Fibroblast of skin of left quadriceps (primary cell): ENCODE data around the gene NCKAP5.

Source experiments
- DNase-seq, 2 experiments: peaks; one replicate each; pipeline ENCODE4 v3.0.0-alpha.2; 2013; ENCODE audit warnings: low read depth in 2 of 2

NCKAP5 gene

DNA sequence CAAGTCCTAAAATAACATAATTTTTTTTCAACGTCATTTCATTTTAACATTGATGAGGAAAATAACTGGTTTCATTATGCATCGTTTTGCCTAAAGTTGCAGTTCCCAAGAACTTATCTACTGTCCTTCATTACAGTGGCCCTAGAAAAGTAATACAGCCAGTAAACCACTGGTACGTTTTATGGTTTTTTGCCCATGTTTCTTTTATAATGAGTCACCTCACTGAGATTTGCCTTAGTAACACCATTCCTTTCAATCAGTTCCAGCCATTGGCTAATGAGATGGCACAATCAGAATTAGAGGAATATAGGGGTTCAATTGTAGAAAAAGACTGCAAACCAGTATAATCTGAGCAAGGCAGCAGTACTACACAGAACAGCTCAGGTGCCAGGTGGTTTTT is 475.7 kb downstream of the NCKAP5 start:
- no peak for DNase-seq

GRCh38 chr2:133090358-133090757 is 477.9 kb downstream of the NCKAP5 start:
- no peak for DNase-seq

DNA sequence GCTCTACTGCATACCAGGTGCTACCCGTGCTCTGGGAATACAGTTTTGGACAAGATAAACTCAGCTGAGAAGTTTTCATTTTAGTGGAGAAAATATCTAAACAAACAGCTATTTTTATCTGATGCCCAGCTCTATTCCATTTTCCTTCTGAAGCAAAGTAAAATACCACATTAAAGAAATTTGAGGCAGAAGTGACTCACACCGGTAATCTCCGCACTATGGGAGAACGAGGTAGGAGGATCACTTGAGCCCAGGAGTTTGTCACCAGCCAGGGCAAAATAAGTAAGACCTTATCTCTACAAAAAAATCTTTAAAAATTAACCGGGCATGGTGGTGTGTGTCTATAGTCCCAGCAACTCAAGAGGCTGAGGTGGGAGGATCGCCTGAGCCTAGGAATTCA is 482.1 kb downstream of the NCKAP5 start:
- no peak for DNase-seq

DNA sequence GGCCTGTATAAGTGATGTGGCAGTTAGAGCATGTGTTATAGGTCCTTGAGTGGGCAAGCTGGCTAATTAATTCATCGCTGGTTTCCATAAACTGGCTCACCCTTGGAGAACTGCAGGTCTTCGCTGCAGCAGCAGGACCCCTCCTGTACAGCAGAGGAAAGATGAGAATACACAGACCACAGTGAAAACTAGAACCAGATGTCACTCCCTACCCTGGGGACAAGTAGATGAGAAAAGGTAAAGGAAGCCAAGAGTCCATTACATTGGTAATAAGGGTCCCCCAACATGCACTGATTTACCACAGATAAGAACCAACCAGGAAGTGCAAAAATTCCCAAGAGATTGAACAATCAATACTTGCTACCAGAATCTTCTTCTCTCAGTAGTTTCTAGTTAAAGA is 482.6 kb downstream of the NCKAP5 start:
- DNase-seq: no peak

DNA sequence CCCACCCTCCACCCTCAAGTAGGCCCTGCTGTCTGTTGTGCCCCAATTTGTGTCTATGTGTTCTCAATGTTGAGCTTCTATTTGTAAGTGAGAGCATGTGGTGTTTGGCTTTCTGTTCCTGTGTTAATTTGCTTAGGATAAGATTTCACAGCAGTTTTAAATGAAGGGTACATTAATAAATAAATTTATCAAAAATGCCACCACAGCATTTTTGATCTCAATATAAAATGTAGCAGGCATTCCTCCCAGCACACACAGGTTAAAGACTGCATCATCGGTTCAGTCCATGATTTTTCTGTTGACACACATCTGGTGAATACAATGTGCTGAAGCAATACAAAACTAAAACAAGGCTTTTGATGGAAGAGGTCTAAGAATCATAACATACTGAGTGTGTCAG is 486.2 kb downstream of the NCKAP5 start:
- DNase-seq: no peak

- no peak for DNase-seq
Measured at GRCh38 chr2:133080822-133081221, 487.4 kb downstream of the NCKAP5 start.

GRCh38 chr2:133078667-133079411 is 489.4 kb downstream of the NCKAP5 start:
- DNase-seq: no peak

DNA sequence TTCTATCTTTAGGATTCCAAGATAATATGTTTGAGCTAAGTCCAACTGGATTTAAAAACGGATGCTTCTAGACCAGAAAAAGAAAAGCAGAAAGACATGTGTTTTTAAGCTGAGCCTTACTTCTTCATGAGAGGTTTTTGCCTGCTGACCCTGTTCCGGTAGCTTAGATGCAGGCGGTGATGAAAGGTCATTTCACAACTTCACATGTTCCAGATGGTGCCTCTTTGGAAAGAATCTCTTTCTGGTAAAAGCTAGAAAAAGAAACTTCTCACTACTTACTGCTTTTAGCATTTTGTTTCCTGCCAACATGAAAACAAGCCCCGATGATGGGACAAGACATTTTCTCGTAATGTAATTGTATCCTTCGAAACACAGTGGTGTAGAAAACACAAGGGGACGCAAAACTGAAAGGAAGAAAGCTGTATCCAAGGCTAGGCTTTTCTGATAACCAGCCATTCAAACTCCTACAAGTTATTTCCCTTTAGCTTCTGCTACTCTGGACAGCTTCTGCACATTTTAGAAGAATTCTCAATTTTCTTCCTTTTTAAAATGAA is 490.9 kb downstream of the NCKAP5 start:
- no peak for DNase-seq

DNA sequence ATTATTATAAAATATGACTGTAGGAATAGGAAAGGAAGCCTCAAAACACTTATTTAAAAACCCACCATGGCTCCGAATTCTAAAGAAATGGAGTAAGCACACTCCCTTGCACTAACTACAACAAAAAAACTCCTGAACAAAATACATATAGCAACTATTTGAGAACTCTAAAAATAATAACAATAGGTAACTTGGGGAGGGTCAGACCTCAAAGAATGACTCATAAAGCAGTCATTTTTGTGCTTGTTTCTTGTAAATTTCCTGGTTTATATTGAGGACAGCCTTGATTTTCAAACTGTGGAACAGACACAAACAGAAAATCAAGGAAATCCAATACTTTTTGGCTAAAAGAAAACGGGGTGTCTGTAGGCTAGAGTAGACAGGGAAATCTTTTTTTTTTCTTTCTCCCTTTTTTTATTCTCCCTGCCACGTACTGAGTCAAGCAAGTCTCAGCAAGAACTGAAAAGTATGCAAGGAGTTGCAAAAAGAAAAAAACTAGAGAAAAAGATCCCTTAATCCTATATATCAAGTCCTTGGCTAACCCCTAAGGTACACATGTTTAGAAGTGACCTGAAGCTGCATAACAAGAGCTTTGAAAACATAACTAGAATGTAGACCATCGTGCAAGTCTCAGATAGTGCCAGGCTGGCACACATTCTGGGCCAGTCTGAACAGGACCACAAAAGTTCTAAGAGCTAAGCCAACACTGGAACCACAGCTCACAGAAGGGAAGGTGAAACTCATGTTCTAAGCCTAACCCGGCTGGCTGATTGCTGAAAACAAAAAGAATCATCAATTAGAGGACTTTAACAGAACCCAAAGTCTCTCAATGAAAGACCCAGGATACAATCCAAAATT is 495.2 kb downstream of the NCKAP5 start:
- DNase-seq: no peak

DNA sequence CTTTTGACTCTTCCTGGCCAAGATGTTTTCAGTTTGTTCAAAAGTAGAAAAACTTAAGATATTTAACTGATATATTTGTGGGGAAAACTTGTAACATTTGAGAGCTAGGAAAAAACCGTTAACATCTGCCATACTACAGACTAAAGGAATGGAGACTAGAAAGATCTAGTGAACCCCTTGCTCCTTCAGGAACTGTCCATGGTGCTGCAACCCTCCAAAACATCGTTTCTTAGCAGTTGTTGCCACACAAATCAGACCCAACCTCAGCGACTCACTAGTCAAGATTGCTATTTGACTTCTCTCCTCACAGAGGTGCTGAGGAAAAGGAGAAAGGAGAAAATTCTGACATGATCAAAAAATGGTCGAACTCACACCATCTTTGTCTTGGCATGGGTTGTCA is 504.5 kb downstream of the NCKAP5 start:
- no peak for DNase-seq

GRCh38 chr2:133062931-133063665 is 505.2 kb downstream of the NCKAP5 start:
- peak; percentile 55 to 59 for DNase-seq

GRCh38 chr2:133061874-133062593 is 506.2 kb downstream of the NCKAP5 start:
- DNase-seq: no peak

DNA sequence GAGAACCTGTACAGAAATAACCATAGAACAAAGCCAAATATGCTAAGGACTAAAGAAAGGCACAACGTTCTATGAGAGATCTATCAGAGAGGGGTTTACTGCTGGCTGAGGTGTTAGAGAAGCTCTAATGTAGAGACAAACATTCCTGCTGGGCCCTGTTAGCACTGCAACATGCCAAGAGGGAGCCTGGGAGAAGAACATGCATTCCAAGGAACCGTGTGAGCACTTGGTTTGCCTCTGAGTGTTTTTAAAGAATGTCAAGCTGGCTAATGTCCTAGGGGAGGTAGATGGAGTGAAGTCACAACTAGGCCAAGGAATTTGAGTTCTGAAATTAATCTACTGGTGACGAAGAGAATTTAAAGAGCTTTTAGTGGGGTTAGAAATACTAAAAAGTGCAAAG is 514.0 kb downstream of the NCKAP5 start:
- no peak for DNase-seq

- DNase-seq: no peak
Measured at GRCh38 chr2:133053541-133053940, 514.7 kb downstream of the NCKAP5 start.

DNA sequence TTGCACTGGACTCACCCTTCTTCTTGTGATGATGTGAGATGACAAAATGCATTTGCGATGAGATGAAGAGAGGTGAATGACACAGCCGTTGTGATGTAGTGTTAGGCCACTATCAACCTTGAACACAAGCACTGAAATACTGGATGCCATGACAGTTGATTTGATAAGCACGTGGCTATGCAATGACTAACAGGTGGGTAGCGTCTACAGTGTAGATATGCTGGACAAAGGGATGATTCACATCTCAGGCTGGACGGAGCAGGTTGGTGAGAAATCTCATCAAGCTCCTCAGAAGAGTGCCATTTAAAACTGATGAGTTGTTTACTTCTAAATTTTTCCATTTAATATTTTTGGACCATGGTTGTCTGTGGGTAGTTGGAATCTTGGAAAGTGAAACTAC is 522.5 kb downstream of the NCKAP5 start:
- DNase-seq: no peak

- no peak for DNase-seq
Measured at GRCh38 chr2:133044556-133044955, 523.7 kb downstream of the NCKAP5 start.

DNA sequence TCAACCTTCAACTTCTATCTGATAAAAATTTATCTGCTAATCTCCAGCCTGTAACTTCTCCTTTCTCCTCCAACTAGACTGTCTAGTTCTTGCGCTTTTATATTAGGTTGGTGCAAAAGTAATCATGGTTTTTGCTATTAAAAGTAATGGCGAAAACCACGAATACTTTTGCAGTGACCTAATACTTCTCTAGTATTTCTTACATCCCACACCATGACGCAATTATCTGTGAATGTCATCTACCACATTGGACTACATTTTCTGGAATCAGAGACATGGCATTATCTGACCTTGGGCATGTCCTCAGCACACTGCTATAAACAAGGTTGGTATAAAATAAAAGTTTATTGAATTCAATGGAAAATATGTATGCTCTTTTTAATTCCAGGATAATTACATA is 528.1 kb downstream of the NCKAP5 start:
- peak; percentile 22 for DNase-seq

DNA sequence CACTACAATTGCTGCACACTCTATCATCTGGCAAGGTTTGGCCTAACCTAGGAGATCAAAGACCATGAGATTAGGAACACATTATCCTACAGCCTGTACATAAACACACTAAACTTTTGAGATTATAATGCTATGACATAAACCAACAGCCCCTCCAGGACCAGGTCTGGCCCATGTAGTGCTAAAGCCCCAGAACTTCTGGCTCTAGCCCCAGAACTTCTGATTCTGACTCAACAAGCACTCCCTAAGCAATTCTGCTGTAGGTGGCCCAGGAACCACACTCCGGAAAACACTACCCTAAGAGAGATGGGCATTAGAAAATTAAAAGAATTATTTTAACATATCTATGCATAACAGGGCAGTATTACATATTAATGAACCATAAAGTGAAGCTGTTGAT is 528.7 kb downstream of the NCKAP5 start:
- DNase-seq: no peak

- peak; percentile 3 to 4 for DNase-seq
Measured at GRCh38 chr2:133026536-133027177, 541.6 kb downstream of the NCKAP5 start.

DNA sequence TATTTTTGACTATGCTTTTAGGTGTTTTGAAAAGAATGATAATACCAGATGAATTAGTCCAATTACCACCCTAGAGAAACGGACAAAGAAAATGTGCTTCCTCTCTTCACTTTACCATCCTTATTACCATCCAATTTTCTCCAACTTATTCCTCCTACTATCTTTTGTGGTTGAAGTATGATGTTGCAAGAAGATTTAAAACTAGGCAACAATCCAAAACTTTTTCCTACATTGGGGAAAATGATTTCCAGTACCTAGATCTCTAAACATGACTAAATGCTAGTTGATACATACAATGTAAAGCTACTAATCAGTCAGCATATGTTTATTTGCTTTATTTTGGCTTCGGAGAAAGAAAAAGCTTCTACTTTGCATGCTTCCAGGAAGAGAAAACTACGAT is 543.3 kb downstream of the NCKAP5 start:
- DNase-seq: no peak
